Lung (tissue), 12 donors: ENCODE data around the gene LZTR1. TPM values are rescaled to one million over a fixed set of nuclear protein-coding genes. Genes with fewer than 3 reads are reported as not detected.

Experiments used
- ATAC-seq: fragments of 200-7000 bp; cut with Tn5 transposase; one replicate; pipeline ENCODE4 v1.9.1; 2020; ENCODE audit warnings: moderate number of reproducible peaks; ENCODE audit not compliant: insufficient read depth, low FRiP score
- DNase-seq, 3 donors: peaks; one replicate each; pipeline ENCODE4 v3.0.0-alpha.2; 2013 to 2017
- H3K27ac ChIP-seq, 2 donors: one replicate each; pipeline ENCODE4 v1.5.1; 2013; ENCODE audit warnings: mild to moderate bottlenecking in 2 of 2, moderate library complexity in 2 of 2, control low read depth in 1 of 2, inconsistent platforms in 1 of 2, low read depth in 1 of 2, low read length in 1 of 2
- H3K27me3 ChIP-seq, 3 donors: one replicate each; pipeline ENCODE4 v1.5.1; 2013; ENCODE audit warnings: low read length in 2 of 3; ENCODE audit not compliant: control insufficient read depth in 3 of 3, insufficient read depth in 3 of 3
- H3K36me3 ChIP-seq, 4 donors: one replicate each; pipeline ENCODE4 v1.5.1; 2013; ENCODE audit warnings: low read length in 4 of 4, mild to moderate bottlenecking in 1 of 4, moderate library complexity in 1 of 4; ENCODE audit not compliant: control insufficient read depth in 4 of 4, insufficient read depth in 4 of 4
- H3K4me1 ChIP-seq, 5 donors: one replicate each; pipeline ENCODE4 v1.5.1; 2013; ENCODE audit warnings: low read length in 5 of 5, mild to moderate bottlenecking in 2 of 5, moderate library complexity in 1 of 5; ENCODE audit not compliant: control insufficient read depth in 5 of 5, insufficient read depth in 5 of 5
- H3K4me3 ChIP-seq: one replicate; pipeline ENCODE4 v1.5.1; 2013; ENCODE audit warnings: mild to moderate bottlenecking, control low read depth, moderate library complexity
- H3K9ac ChIP-seq, 2 donors: one replicate each; pipeline ENCODE4 v1.5.1; 2013; ENCODE audit warnings: low read length in 2 of 2, control low read depth in 1 of 2; ENCODE audit not compliant: insufficient read depth in 1 of 2
- H3K9me3 ChIP-seq, 4 donors: one replicate each; pipeline ENCODE4 v1.5.1; 2013; ENCODE audit warnings: low read length in 3 of 4, mild to moderate bottlenecking in 1 of 4, moderate library complexity in 1 of 4; ENCODE audit not compliant: control insufficient read depth in 4 of 4, insufficient read depth in 3 of 4
- WGBS, 2 donors: extraction: QIAGEN DNeasy Blood & Tissue Kit; methylation state at CpG; one replicate each; pipeline ENCODE4 v1.1.7; 2013; 5-methylcytosine and 5-hydroxymethylcytosine counted together
- polyA plus RNA-seq, 2 donors: library from polyadenylated mRNA; stranded (reverse); fragments of 200-250 nt; gene quantifications; one replicate each; pipeline ENCODE4 v1.2.1, GENCODE V29; 2013
- total RNA-seq, 2 donors: library from RNA; depleted of rRNA in 1 of 2; stranded (reverse); fragments of >200 nt in 1 of 2; gene quantifications; one replicate each; pipeline ENCODE4 v1.2.1, GENCODE V29; 2014 to 2021
- TF ChIP-seq, protein P1 (sequence below): IDR thresholded peaks from 2 replicates; pipeline ENCODE4 v1.5.1; 2012; ENCODE audit warnings: mild to moderate bottlenecking; ENCODE audit errors: control extremely low read depth, extremely low read depth
- donor health status: control.
- donor health status: control.
- donor health status: Bipolar disorder and iron deficiency.
- donor health status: healthy.
- donor health status: DM: yes; HTN: yes; CAD: no.

LZTR1 gene
- total and polyA plus RNA-seq, 4 donors: 33.8 to 64.9 (median 44.9) TPM

GRCh38 chr22:20996031-20996410 is 13.9 kb downstream of the LZTR1 start:
- no peak for DNase-seq
- TF ChIP-seq, protein P1, sequence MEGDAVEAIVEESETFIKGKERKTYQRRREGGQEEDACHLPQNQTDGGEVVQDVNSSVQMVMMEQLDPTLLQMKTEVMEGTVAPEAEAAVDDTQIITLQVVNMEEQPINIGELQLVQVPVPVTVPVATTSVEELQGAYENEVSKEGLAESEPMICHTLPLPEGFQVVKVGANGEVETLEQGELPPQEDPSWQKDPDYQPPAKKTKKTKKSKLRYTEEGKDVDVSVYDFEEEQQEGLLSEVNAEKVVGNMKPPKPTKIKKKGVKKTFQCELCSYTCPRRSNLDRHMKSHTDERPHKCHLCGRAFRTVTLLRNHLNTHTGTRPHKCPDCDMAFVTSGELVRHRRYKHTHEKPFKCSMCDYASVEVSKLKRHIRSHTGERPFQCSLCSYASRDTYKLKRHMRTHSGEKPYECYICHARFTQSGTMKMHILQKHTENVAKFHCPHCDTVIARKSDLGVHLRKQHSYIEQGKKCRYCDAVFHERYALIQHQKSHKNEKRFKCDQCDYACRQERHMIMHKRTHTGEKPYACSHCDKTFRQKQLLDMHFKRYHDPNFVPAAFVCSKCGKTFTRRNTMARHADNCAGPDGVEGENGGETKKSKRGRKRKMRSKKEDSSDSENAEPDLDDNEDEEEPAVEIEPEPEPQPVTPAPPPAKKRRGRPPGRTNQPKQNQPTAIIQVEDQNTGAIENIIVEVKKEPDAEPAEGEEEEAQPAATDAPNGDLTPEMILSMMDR: no peak
- peaks cover 3 to 81% (median 11%) of the 10 kb centered on the region in 4 donors for H3K36me3 ChIP-seq

GRCh38 chr22:20996598-20997535 is 14.8 kb downstream of the LZTR1 start:
- DNase-seq (no peak), ATAC-seq (no peak)
- H3K4me1 ChIP-seq: peaks cover 3 to 16% (median 9%) of the 10 kb centered on the region in 5 donors
- H3K9me3 ChIP-seq: no peaks in the 10 kb centered on the region
- no peak overlapping the region for H3K9ac ChIP-seq
- H3K4me3 ChIP-seq: no peak overlapping the region
- 92 to 93% methylated on average over 27 of the region's 27 CpGs for WGBS, 2 donors
- peaks cover 3 to 74% (median 10%) of the 10 kb centered on the region in 4 donors for H3K36me3 ChIP-seq
- H3K27me3 ChIP-seq: no peaks in the 10 kb centered on the region
- no peak overlapping the region for H3K27ac ChIP-seq
- TF ChIP-seq, protein P1: no peak

More at GRCh38 chr22:20996031-20996410, 13.9 kb downstream of the LZTR1 start:
- Histone ChIP-seq H3K27ac (no peak overlapping the region), H3K9me3 (no peaks in the 10 kb centered on the region), H3K4me3 (no peak overlapping the region), H3K27me3 (no peaks in the 10 kb centered on the region), H3K9ac (no peak overlapping the region), H3K4me1 (peaks cover 3 to 13% (median 9%) of the 10 kb centered on the region in 5 donors)
- no peak for ATAC-seq
- 96 to 98% methylated on average over 9 to 10 of the region's 10 CpGs for WGBS, 2 donors

DNA sequence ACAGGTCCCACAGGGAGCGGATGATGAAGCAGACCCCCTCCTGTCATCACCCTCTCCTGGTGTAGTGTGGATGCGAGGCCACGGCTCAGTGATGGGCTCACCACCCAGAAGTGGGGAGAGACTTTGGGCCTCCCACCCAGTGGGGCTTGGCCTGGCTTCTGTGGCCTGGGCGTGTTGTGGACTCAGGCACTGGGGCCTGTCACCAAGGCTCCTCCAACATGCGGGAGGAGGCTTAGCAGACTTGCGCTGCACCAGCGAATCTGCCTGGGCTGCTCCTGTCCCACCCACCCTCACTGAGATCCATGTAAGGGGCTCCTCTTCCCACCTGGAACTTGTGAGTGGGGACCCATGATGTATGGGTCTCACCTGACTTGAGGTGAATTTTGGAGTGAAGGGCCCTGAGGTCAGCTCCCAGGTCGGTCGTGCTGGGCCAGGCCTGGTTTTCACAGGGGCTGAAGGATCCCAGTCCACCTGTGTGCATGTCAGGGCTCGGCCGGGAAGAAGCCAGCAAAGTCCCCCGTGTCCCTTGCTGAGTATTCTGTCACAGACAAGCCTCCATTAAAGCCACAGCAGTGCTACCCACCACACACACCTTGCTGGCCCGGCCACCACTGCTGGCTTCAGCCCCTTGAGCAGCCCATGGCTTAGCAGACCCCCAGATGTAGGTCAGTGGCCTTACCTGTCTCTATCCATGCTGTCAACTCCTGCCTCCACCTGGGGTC is 15.6 kb downstream of the LZTR1 start:
- Histone ChIP-seq H3K27ac (no peak overlapping the region), H3K27me3 (no peaks in the 10 kb centered on the region), H3K9me3 (no peaks in the 10 kb centered on the region), H3K4me1 (peaks cover 3 to 17% (median 9%) of the 10 kb centered on the region in 5 donors), H3K4me3 (no peak overlapping the region), H3K36me3 (peaks cover 0 to 65% (median 6%) of the 10 kb centered on the region in 4 donors), H3K9ac (no peak overlapping the region)
- TF ChIP-seq, protein P1: no peak
- 86 to 91% methylated on average over 13 of the region's 13 CpGs for WGBS, 2 donors
- ATAC-seq (no peak), DNase-seq (no peak)
